ENCODE data around the gene MANF.
"Not testable (repeated sequence)": the region's sequence is repeated elsewhere in the genome, so short reads cannot be mapped to it uniquely, and the experiment has no call there.

The MANF gene

GRCh38 chr3:51373658-51374421 is 11.3 kb upstream of the MANF start:
- no peak for DNase-seq

- no peak for DNase-seq
Measured at GRCh38 chr3:51374456-51374855, 10.6 kb upstream of the MANF start.

GRCh38 chr3:51375136-51375535 is 10.0 kb upstream of the MANF start:
- DNase-seq, result peak in 1 of 14 donors; percentile 34

- DNase-seq, result peak in 2 of 14 donors; percentile 15 to 80
Measured at GRCh38 chr3:51375571-51375970, 9.5 kb upstream of the MANF start.

- DNase-seq, result no peak
Measured at GRCh38 chr3:51378065-51378464, 7.0 kb upstream of the MANF start.

- DNase-seq, result no peak
Measured at GRCh38 chr3:51378726-51379125, 6.4 kb upstream of the MANF start.

GRCh38 chr3:51379301-51379700 is 5.8 kb upstream of the MANF start:
- no peak for DNase-seq

- DNase-seq, result no peak
Measured at GRCh38 chr3:51379746-51380455, 5.2 kb upstream of the MANF start.

GRCh38 chr3:51380601-51381332 is 4.3 kb upstream of the MANF start:
- no peak for DNase-seq

- DNase-seq, result no peak
Measured at GRCh38 chr3:51381333-51381705, 3.8 kb upstream of the MANF start.

- DNase-seq, result no peak
Measured at GRCh38 chr3:51382076-51382745, 2.9 kb upstream of the MANF start.

- no peak for DNase-seq
Measured at GRCh38 chr3:51382947-51383578, 2.0 kb upstream of the MANF start.

- peak in 2 of 14 donors; percentile 32 to 56 for DNase-seq
Measured at GRCh38 chr3:51384055-51384725, 901 bp upstream of the MANF start.

- DNase-seq, result peak in 1 of 14 donors; percentile 33
Measured at GRCh38 chr3:51385621-51386091, 565 bp downstream of the MANF start.

- no peak for DNase-seq
Measured at GRCh38 chr3:51386159-51386851, 1.2 kb downstream of the MANF start.

- no peak for DNase-seq
Measured at GRCh38 chr3:51386852-51387229, 1.8 kb downstream of the MANF start.

- not testable (repeated sequence) for DNase-seq
Measured at GRCh38 chr3:51387281-51387680, 2.2 kb downstream of the MANF start.

GRCh38 chr3:51388286-51389029 is 3.4 kb downstream of the MANF start:
- DNase-seq, result no peak

- DNase-seq, result peak in 5 of 14 donors; percentile 3 to 43 (median 35)
Measured at GRCh38 chr3:51389423-51390183, 4.5 kb downstream of the MANF start.

Data from C1 segment of cervical spinal cord (tissue), 14 donors.